Stimulated activated CD4-positive, alpha-beta T cell treated with anti-CD3 and anti-CD28 coated beads, Interleukin-4, amount 100 ng/mL, for 4 hours (primary cell): ENCODE measurements around the gene SLC25A1.
A peak's percentile ranks its signal among the peaks of the same experiment; 100 is the strongest.
"Not testable (repeated sequence)": the region's sequence is repeated elsewhere in the genome, so short reads cannot be mapped to it uniquely, and the experiment has no call there.

Experiments
- DNase-seq, 2 experiments: peaks; one replicate each; pipeline ENCODE4 v3.0.0-alpha.2; 2020

Gene SLC25A1

GRCh38 chr22:19204640-19205039 lies 26.1 kb upstream of the SLC25A1 start:
- DNase-seq: no peak

GRCh38 chr22:19203834-19204233 lies 25.3 kb upstream of the SLC25A1 start:
- no peak for DNase-seq

GRCh38 chr22:19202799-19203186 lies 24.3 kb upstream of the SLC25A1 start:
- DNase-seq: not testable (repeated sequence)

- DNase-seq: no peak
Observed at GRCh38 chr22:19201869-19202798, 23.6 kb upstream of the SLC25A1 start.

- DNase-seq: no peak
Observed at GRCh38 chr22:19201130-19201868, 22.8 kb upstream of the SLC25A1 start.

- no peak for DNase-seq
Observed at GRCh38 chr22:19199479-19199878, 20.9 kb upstream of the SLC25A1 start.

GRCh38 chr22:19197997-19198865 lies 19.7 kb upstream of the SLC25A1 start:
- no peak for DNase-seq

- no peak for DNase-seq
Observed at GRCh38 chr22:19196841-19197612, 18.5 kb upstream of the SLC25A1 start.

GRCh38 chr22:19195796-19196731 lies 17.5 kb upstream of the SLC25A1 start:
- DNase-seq: no peak

GRCh38 chr22:19194766-19195536 lies 16.4 kb upstream of the SLC25A1 start:
- DNase-seq: no peak

- no peak for DNase-seq
Observed at GRCh38 chr22:19193879-19194278, 15.3 kb upstream of the SLC25A1 start.

- no peak for DNase-seq
Observed at GRCh38 chr22:19187716-19188563, 9.4 kb upstream of the SLC25A1 start.

GRCh38 chr22:19184276-19184997 lies 5.9 kb upstream of the SLC25A1 start:
- no peak for DNase-seq

GRCh38 chr22:19183216-19183615 lies 4.7 kb upstream of the SLC25A1 start:
- no peak for DNase-seq

GRCh38 chr22:19182472-19183157 lies 4.1 kb upstream of the SLC25A1 start:
- DNase-seq: peak in 1 of 2 experiments; percentile 35

- DNase-seq: peak in 1 of 2 experiments; percentile 27
Observed at GRCh38 chr22:19181786-19182471, 3.4 kb upstream of the SLC25A1 start.

- DNase-seq: no peak
Observed at GRCh38 chr22:19180740-19181410, 2.3 kb upstream of the SLC25A1 start.
